GM21515 (cell line): ENCODE data around the gene SMIM9.

Experiments
- ATAC-seq: cut with Tn5 transposase; IDR thresholded peaks from one replicate; pipeline ENCODE4 v1.9.1; 2021; ENCODE audit not compliant: unreplicated experiment

SMIM9 gene

GRCh38 chrX:154784149-154784995 lies 50.1 kb downstream of the SMIM9 start:
- no peak for ATAC-seq

GRCh38 chrX:154780968-154781367 lies 53.5 kb downstream of the SMIM9 start:
- ATAC-seq = no peak

- no peak for ATAC-seq
Observed at GRCh38 chrX:154779261-154779660, 55.2 kb downstream of the SMIM9 start.

- no peak for ATAC-seq
Observed at GRCh38 chrX:154776753-154777152, 57.7 kb downstream of the SMIM9 start.

- ATAC-seq = no peak
Observed at GRCh38 chrX:154775419-154776349, 58.8 kb downstream of the SMIM9 start.

- ATAC-seq = no peak
Observed at GRCh38 chrX:154774622-154775021, 59.8 kb downstream of the SMIM9 start.
